K562 treated with DMSO at 1 percent for 4 hours (cell line): Measurements from ENCODE around the gene CEP135. TPM values are rescaled to one million over a fixed set of nuclear protein-coding genes. Genes with fewer than 3 reads are reported as not detected.

Experiments used
- total RNA-seq: library from RNA; unstranded; fragments of 300-600 nt; gene quantifications from 2 replicates; pipeline ENCODE4 v1.2.3, GENCODE V29; 2022; ENCODE audit not compliant: insufficient read depth

Gene CEP135
- total RNA-seq: 7.2 and 7.4 TPM in 2 replicates

GRCh38 chr4:55948726-55949481 lies at the start of gene CEP135:
Gene CEP135, plus strand, starts transcription at chr4:55948945. Its CDS starts 3,186 bp downstream, at chr4:55952131.

Other genes starting within 250 kb of the CEP135 start
- 2.1 TPM in 1 of 2 replicates, not detected in the other for gene EXOC1L, start 129.2 kb upstream of the CEP135 start, total RNA-seq
- gene EXOC1, start 95.3 kb upstream of the CEP135 start, total RNA-seq: 15.5 and 18.0 TPM in 2 replicates